Gastrocnemius medialis (tissue), 4 donors: ENCODE results near the gene CNTRL. TPM values are rescaled to one million over a fixed set of nuclear protein-coding genes. Genes with fewer than 3 reads are reported as not detected.
"Not testable (repeated sequence)": the region's sequence is repeated elsewhere in the genome, so short reads cannot be mapped to it uniquely, and the experiment has no call there.

Experiments
- ATAC-seq, 2 donors: fragments of 150-250 bp; one replicate each; pipeline ENCODE4 v1.9.1; 2016
- DNase-seq, 2 donors: peaks; one replicate each; pipeline ENCODE4 v3.0.0-alpha.2; 2019
- H3K27ac ChIP-seq, 4 donors: fragments of 200-600 bp; sonication (generic); 1 replicate in 1 of 4; 2 replicates in 3 of 4; pipeline ENCODE4 v1.5.1; 2016 to 2018; ENCODE audit warnings: mild to moderate bottlenecking in 2 of 4, moderate library complexity in 1 of 4
- H3K27me3 ChIP-seq, 3 donors: fragments of 200-600 bp; sonication (generic) in 2 of 3; 1 replicate in 1 of 3; 2 replicates in 2 of 3; pipeline versions ENCODE4 v1.5.1 to v1.6.0; 2016 to 2019; ENCODE audit warnings: mild to moderate bottlenecking in 1 of 3, moderate library complexity in 1 of 3
- H3K36me3 ChIP-seq, 2 donors: fragments of 200-600 bp; sonication (generic) in 1 of 2; one replicate each; pipeline ENCODE4 v1.5.1; 2017 to 2018
- H3K4me1 ChIP-seq, 2 donors: fragments of 200-600 bp; sonication (generic) in 1 of 2; one replicate each; pipeline ENCODE4 v1.5.1; 2016 to 2017; ENCODE audit warnings: mild to moderate bottlenecking in 2 of 2
- H3K4me3 ChIP-seq, 4 donors: fragments of 200-600 bp; sonication (generic) in 3 of 4; 1 replicate in 1 of 4; 2 replicates in 3 of 4; pipeline ENCODE4 v1.5.1; 2016 to 2019; ENCODE audit warnings: mild to moderate bottlenecking in 2 of 4
- H3K9me3 ChIP-seq, 3 donors: fragments of 200-600 bp; sonication (generic) in 2 of 3; 1 replicate in 1 of 3; 2 replicates in 2 of 3; pipeline ENCODE4 v1.5.1; 2016 to 2019
- CTCF ChIP-seq, 5 experiments: fragments of 450-650 bp in 3 of 5; fragments of 200-600 bp in 2 of 5; sonication (generic) in 2 of 5; IDR thresholded peaks in 4 of 5; conservative IDR thresholded peaks in 1 of 5; 1 replicate in 4 of 5; 2 replicates in 1 of 5; pipeline ENCODE4 v1.5.1; 2016 to 2019; ENCODE audit warnings: antibody characterized with exemption in 5 of 5, mild to moderate bottlenecking in 3 of 5, moderate library complexity in 3 of 5
- POLR2A ChIP-seq, 2 donors: fragments of 450-650 bp; IDR thresholded peaks; one replicate each; pipeline ENCODE4 v1.6.1; 2017; ENCODE audit warnings: antibody characterized with exemption in 2 of 2, mild to moderate bottlenecking in 2 of 2, moderate library complexity in 2 of 2
- in situ Hi-C, 4 donors: fragments of 200-750 bp; cut with MboI; loops; one replicate each; pipeline versions ENCODE4 v1.15.0 to v1.8.0; 2017; ENCODE audit warnings: low sequenced_read_pairs in 4 of 4
- intact Hi-C: fragments of 100-400 bp; cut with DNase I; formaldehyde crosslinking; loops from one replicate; pipeline ENCODE4 v1.15.1; 2023; ENCODE audit warnings: low total_unique reads
- total RNA-seq, 4 donors: library from RNA; depleted of rRNA; stranded (reverse); fragments of >200 nt; gene quantifications; one replicate each; pipeline versions ENCODE4 v1.1.0 to v1.2.3, GENCODE V29; 2016

The CNTRL gene
- total RNA-seq, 4 donors from 2014 or later, result 1.0 to 3.2 (median 1.6) TPM

GRCh38 chr9:121088576-121088975, 13.8 kb downstream of the CNTRL start:
- no peaks in the 10 kb centered on the region for H3K27me3 ChIP-seq
- intact Hi-C loops, result no loop called here
- H3K27ac ChIP-seq, result no peak overlapping the region
- H3K4me1 ChIP-seq, result no peaks in the 10 kb centered on the region
- DNase-seq, result no peak
- TF ChIP-seq CTCF (IDR thresholded peaks at IDR 0.05 in 4 of 5, conservative IDR thresholded peaks at IDR 0.05 in 1 of 5) (no peak), POLR2A (IDR thresholded peaks at IDR 0.05) (no peak)
- in situ Hi-C loops, result no loop called here
- H3K9me3 ChIP-seq, result no peaks in the 10 kb centered on the region
- no peak overlapping the region for H3K4me3 ChIP-seq
- no peak for ATAC-seq
- H3K36me3 ChIP-seq, result no peaks in the 10 kb centered on the region

- in situ Hi-C loops, ATAC-seq, DNase-seq, H3K27me3 ChIP-seq, H3K27ac ChIP-seq, H3K9me3 ChIP-seq, intact Hi-C loops, H3K4me3 ChIP-seq, H3K36me3 ChIP-seq, H3K4me1 ChIP-seq: not testable (repeated sequence)
Observed at GRCh38 chr9:121090743-121091142, 16.0 kb downstream of the CNTRL start.

GRCh38 chr9:121095057-121095456, 20.3 kb downstream of the CNTRL start:
- intact Hi-C loops, result no loop called here

GRCh38 chr9:121098567-121099198, 23.9 kb downstream of the CNTRL start:
- Histone ChIP-seq H3K9me3 (no peaks in the 10 kb centered on the region), H3K4me3 (no peak overlapping the region), H3K4me1 (no peaks in the 10 kb centered on the region), H3K27ac (no peak overlapping the region), H3K36me3 (no peaks in the 10 kb centered on the region), H3K27me3 (no peaks in the 10 kb centered on the region)
- intact Hi-C loops, result no loop called here
- TF ChIP-seq CTCF (IDR thresholded peaks at IDR 0.05 in 4 of 5, conservative IDR thresholded peaks at IDR 0.05 in 1 of 5) (no peak), POLR2A (IDR thresholded peaks at IDR 0.05) (no peak)
- DNase-seq (no peak), ATAC-seq (no peak)
- in situ Hi-C loops, result no loop called here

More at GRCh38 chr9:121095057-121095456, 20.3 kb downstream of the CNTRL start:
- Histone ChIP-seq H3K4me1 (no peaks in the 10 kb centered on the region), H3K9me3 (no peaks in the 10 kb centered on the region), H3K27me3 (no peaks in the 10 kb centered on the region), H3K4me3 (no peak overlapping the region), H3K36me3 (no peaks in the 10 kb centered on the region), H3K27ac (no peak overlapping the region)
- ATAC-seq, result no peak
- no peak for TF ChIP-seq POLR2A (IDR thresholded peaks at IDR 0.05)
- TF ChIP-seq CTCF (IDR thresholded peaks at IDR 0.05 in 4 of 5, conservative IDR thresholded peaks at IDR 0.05 in 1 of 5), result no peak
- in situ Hi-C loops, result no loop called here
- DNase-seq, result no peak

- H3K27me3 ChIP-seq, H3K27ac ChIP-seq, intact Hi-C loops, ATAC-seq, in situ Hi-C loops, H3K4me3 ChIP-seq, H3K9me3 ChIP-seq, H3K4me1 ChIP-seq, H3K36me3 ChIP-seq, DNase-seq: not testable (repeated sequence)
Observed at GRCh38 chr9:121104054-121104453, 29.3 kb downstream of the CNTRL start.

GRCh38 chr9:121105531-121105930, 30.8 kb downstream of the CNTRL start:
- no peaks in the 10 kb centered on the region for H3K36me3 ChIP-seq
- TF ChIP-seq POLR2A (IDR thresholded peaks at IDR 0.05), result no peak
- no peak for TF ChIP-seq CTCF (IDR thresholded peaks at IDR 0.05 in 4 of 5, conservative IDR thresholded peaks at IDR 0.05 in 1 of 5)
- ATAC-seq, result no peak
- H3K4me1 ChIP-seq, result no peaks in the 10 kb centered on the region
- no peaks in the 10 kb centered on the region for H3K9me3 ChIP-seq
- H3K27me3 ChIP-seq, result no peaks in the 10 kb centered on the region
- no peak for DNase-seq
- in situ Hi-C loops (no loop called here), intact Hi-C loops (no loop called here)
- no peak overlapping the region for H3K4me3 ChIP-seq
- no peak overlapping the region for H3K27ac ChIP-seq
